Prostate gland (tissue), 2 donors: ENCODE results near the gene B2M.

Source experiments
- CTCF ChIP-seq, 4 experiments: fragments of 200-600 bp in 2 of 4; fragments of 450-650 bp in 2 of 4; sonication (generic) in 2 of 4; IDR thresholded peaks; 1 replicate in 3 of 4; 2 replicates in 1 of 4; pipeline ENCODE4 v1.5.1; 2016 to 2019; ENCODE audit warnings: antibody characterized with exemption in 4 of 4, mild to moderate bottlenecking in 2 of 4, moderate library complexity in 2 of 4
- POLR2A ChIP-seq: fragments of 450-650 bp; IDR thresholded peaks from one replicate; pipeline ENCODE4 v1.6.1; 2016; ENCODE audit warnings: antibody characterized with exemption, mild to moderate bottlenecking
- POLR2AphosphoS5 ChIP-seq: sonication (generic); formaldehyde crosslinking; IDR thresholded peaks from one replicate; pipeline ENCODE4 v1.6.1; 2017; ENCODE audit warnings: antibody characterized with exemption

- TF ChIP-seq CTCF (IDR thresholded peaks at IDR 0.05): no peak
- no peak for TF ChIP-seq POLR2AphosphoS5
- TF ChIP-seq POLR2A: no peak
Measured at GRCh38 chr15:44718180-44718926, 7.0 kb downstream of the B2M start.
